ENCODE data around the gene MED23. TPM values are rescaled to one million over a fixed set of nuclear protein-coding genes. Genes with fewer than 3 reads are reported as not detected.

Gene MED23
- total and polyA plus RNA-seq, 9 of the 15 experiments (the other 6 are each of a cell fraction or from before 2014, with no cell fraction given): 13.7 to 61.2 (median 27.2) TPM

DNA sequence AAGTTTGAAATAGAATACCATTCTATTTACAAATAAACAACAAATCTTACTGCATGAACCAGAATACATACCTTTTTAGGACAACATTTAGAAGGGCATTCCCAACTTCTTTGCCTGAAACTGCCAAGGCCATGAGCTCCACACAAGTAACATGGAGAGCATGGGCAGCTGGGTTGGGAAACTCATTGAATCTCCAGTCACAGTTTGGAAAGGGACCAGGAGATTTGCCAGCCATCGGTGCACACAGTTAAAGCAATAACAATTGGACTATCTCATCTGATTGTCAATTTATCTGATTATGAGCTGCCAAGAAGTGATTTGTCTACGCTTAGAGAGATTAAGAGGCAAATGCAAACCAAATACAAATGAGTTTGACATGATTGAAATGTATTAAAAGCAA is 35.1 kb downstream of the MED23 start:
- FAIRE-seq (peak; percentile 15), DNase-seq (ENCODE audit: extremely low read depth in 1 of 4, low spot score in 3 of 4) (no peak), ATAC-seq (no peak)
- POLR2A ChIA-PET: no interaction called here
- peaks cover 82% of the 10 kb centered on the region for H3K36me3 ChIP-seq (ENCODE audit: control insufficient read depth, insufficient read depth, low read length)
- H3K9me3 ChIP-seq (replicated peaks; ENCODE audit: control insufficient read depth, insufficient read depth, low read depth, low read length): no peaks in the 10 kb centered on the region
- H3K9me1 ChIP-seq (ENCODE audit: control insufficient read depth, insufficient read depth, low read length): no peaks in the 10 kb centered on the region
- BruUV-seq (replicated peaks): no TSS peak
- no peaks in the 10 kb centered on the region for H3K79me2 ChIP-seq (ENCODE audit: control insufficient read depth, insufficient read depth, low read length)
- H3K27me3 ChIP-seq (ENCODE audit: control insufficient read depth in 2 of 2, insufficient read depth in 2 of 2, low read length in 2 of 2): no peaks in the 10 kb centered on the region
- in situ Hi-C loops (cut with MboI) (no loop called here), intact Hi-C loops (cut with micrococcal nuclease) (no loop called here)
- no peak overlapping the region for H3K9ac ChIP-seq (ENCODE audit: insufficient read depth in 1 of 2, low read depth in 2 of 2, low read length in 2 of 2)
- no peak overlapping the region for H2AFZ ChIP-seq (ENCODE audit: low read depth, low read length)
- no peaks in the 10 kb centered on the region for H4K20me1 ChIP-seq (replicated peaks; ENCODE audit: control insufficient read depth, insufficient read depth, low read length)
- 91% methylated on average over 2 of the region's 2 CpGs for WGBS (ENCODE audit: insufficient coverage, low coverage, missing lambda C conversion rate)
- no peaks in the 10 kb centered on the region for H3K4me1 ChIP-seq (replicated peaks in 1 of 2; ENCODE audit: control insufficient read depth in 2 of 2, insufficient read depth in 2 of 2, low read length in 2 of 2)
- no peak overlapping the region for H3K4me2 ChIP-seq (ENCODE audit: insufficient read depth, low read length)
- H3K27ac ChIP-seq (ENCODE audit: extremely low read depth, low read depth, low read length): no peak overlapping the region
- H3K4me3 ChIP-seq: no peak overlapping the region
- CTCF ChIA-PET (ENCODE audit: low intra/inter-chr PET ratio): no interaction called here
- TF ChIP-seq MEIS2 (IDR thresholded peaks at IDR 0.05; ENCODE audit: partially characterized antibody): no peak
- TF ChIP-seq, protein P1, sequence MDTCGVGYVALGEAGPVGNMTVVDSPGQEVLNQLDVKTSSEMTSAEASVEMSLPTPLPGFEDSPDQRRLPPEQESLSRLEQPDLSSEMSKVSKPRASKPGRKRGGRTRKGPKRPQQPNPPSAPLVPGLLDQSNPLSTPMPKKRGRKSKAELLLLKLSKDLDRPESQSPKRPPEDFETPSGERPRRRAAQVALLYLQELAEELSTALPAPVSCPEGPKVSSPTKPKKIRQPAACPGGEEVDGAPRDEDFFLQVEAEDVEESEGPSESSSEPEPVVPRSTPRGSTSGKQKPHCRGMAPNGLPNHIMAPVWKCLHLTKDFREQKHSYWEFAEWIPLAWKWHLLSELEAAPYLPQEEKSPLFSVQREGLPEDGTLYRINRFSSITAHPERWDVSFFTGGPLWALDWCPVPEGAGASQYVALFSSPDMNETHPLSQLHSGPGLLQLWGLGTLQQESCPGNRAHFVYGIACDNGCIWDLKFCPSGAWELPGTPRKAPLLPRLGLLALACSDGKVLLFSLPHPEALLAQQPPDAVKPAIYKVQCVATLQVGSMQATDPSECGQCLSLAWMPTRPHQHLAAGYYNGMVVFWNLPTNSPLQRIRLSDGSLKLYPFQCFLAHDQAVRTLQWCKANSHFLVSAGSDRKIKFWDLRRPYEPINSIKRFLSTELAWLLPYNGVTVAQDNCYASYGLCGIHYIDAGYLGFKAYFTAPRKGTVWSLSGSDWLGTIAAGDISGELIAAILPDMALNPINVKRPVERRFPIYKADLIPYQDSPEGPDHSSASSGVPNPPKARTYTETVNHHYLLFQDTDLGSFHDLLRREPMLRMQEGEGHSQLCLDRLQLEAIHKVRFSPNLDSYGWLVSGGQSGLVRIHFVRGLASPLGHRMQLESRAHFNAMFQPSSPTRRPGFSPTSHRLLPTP (IDR thresholded peaks at IDR 0.05; ENCODE audit: borderline replicate concordance, extremely low read depth, insufficient read length): no peak
- TF ChIP-seq SMC3 (conservative IDR thresholded peaks at IDR 0.05; ENCODE audit: insufficient read depth, low read depth, low read length): no peak
- TF ChIP-seq, protein P2, sequence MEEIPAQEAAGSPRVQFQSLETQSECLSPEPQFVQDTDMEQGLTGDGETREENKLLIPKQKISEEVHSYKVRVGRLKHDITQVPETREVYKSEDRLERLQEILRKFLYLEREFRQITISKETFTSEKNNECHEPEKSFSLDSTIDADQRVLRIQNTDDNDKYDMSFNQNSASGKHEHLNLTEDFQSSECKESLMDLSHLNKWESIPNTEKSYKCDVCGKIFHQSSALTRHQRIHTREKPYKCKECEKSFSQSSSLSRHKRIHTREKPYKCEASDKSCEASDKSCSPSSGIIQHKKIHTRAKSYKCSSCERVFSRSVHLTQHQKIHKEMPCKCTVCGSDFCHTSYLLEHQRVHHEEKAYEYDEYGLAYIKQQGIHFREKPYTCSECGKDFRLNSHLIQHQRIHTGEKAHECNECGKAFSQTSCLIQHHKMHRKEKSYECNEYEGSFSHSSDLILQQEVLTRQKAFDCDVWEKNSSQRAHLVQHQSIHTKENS (CRISPR knock-in tag; IDR thresholded peaks at IDR 0.05): no peak
- TF ChIP-seq, protein P3, sequence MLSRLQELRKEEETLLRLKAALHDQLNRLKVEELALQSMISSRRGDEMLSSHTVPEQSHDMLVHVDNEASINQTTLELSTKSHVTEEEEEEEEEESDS (CRISPR knock-in tag; IDR thresholded peaks at IDR 0.05): no peak
- no peak for TF ChIP-seq ZNF561 (CRISPR knock-in tag; conservative IDR thresholded peaks at IDR 0.05)
- TF ChIP-seq ELF2 (CRISPR knock-in tag; IDR thresholded peaks at IDR 0.05): no peak
- TF ChIP-seq CHD4 (IDR thresholded peaks at IDR 0.05; ENCODE audit: insufficient read depth, insufficient replicate concordance, low read depth, low read length, poor library complexity, severe bottlenecking): no peak
- TF ChIP-seq ZNF76 (CRISPR knock-in tag; IDR thresholded peaks at IDR 0.05; ENCODE audit: borderline replicate concordance): no peak
- TF ChIP-seq, protein P4, sequence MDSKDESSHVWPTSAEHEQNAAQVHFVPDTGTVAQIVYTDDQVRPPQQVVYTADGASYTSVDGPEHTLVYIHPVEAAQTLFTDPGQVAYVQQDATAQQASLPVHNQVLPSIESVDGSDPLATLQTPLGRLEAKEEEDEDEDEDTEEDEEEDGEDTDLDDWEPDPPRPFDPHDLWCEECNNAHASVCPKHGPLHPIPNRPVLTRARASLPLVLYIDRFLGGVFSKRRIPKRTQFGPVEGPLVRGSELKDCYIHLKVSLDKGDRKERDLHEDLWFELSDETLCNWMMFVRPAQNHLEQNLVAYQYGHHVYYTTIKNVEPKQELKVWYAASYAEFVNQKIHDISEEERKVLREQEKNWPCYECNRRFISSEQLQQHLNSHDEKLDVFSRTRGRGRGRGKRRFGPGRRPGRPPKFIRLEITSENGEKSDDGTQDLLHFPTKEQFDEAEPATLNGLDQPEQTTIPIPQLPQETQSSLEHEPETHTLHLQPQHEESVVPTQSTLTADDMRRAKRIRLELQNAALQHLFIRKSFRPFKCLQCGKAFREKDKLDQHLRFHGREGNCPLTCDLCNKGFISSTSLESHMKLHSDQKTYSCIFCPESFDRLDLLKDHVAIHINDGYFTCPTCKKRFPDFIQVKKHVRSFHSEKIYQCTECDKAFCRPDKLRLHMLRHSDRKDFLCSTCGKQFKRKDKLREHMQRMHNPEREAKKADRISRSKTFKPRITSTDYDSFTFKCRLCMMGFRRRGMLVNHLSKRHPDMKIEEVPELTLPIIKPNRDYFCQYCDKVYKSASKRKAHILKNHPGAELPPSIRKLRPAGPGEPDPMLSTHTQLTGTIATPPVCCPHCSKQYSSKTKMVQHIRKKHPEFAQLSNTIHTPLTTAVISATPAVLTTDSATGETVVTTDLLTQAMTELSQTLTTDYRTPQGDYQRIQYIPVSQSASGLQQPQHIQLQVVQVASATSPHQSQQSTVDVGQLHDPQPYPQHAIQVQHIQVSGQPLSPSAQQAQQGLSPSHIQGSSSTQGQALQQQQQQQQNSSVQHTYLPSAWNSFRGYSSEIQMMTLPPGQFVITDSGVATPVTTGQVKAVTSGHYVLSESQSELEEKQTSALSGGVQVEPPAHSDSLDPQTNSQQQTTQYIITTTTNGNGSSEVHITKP (IDR thresholded peaks at IDR 0.05; ENCODE audit: partially characterized antibody): no peak
- no peak for TF ChIP-seq BHLHE40 (IDR thresholded peaks at IDR 0.05; ENCODE audit: low read length)
- TF ChIP-seq MEF2A (IDR thresholded peaks at IDR 0.05; ENCODE audit: control insufficient read depth, low read depth, low read length): no peak
